Activated naive CD4-positive, alpha-beta T cell treated with anti-CD3 and anti-CD28 coated beads, Interleukin-2, amount 50 U/mL, for 72 hours (primary cell): ENCODE measurements around the gene MCRS1. TPM values are rescaled to one million over a fixed set of nuclear protein-coding genes. Genes with fewer than 3 reads are reported as not detected.
A peak's percentile ranks its signal among the peaks of the same experiment; 100 is the strongest.

Experiments
- ATAC-seq, 2 donors: fragments of 150-1000 bp; cut with Tn5 transposase; 2 replicates each; pipeline ENCODE4 v1.10.0; 2021; ENCODE audit warnings: mild to moderate bottlenecking in 2 of 2, moderate library complexity in 2 of 2
- DNase-seq, 2 donors: peaks; one replicate each; pipeline ENCODE4 v3.0.0; 2021 to 2022; ENCODE audit warnings: low spot score in 2 of 2
- H3K27ac Mint-ChIP-seq, 2 donors: one replicate each; pipeline ENCODE4 v1.8.0; 2022; ENCODE audit warnings: mild to moderate bottlenecking in 2 of 2, mixed read lengths in 2 of 2
- H3K36me3 Mint-ChIP-seq, 2 donors: one replicate each; pipeline ENCODE4 v1.8.0; 2022; ENCODE audit warnings: mixed read lengths in 2 of 2
- H3K9me3 Mint-ChIP-seq, 2 donors: one replicate each; pipeline ENCODE4 v1.8.0; 2022; ENCODE audit warnings: mixed read lengths in 2 of 2
- total RNA-seq, 2 donors: library from RNA; stranded (reverse); gene quantifications; one replicate each; pipeline ENCODE4 v1.2.3, GENCODE V29; 2022

MCRS1 gene
- total RNA-seq, 2 donors from 2014 or later = 62.8 to 70.5 TPM

DNA sequence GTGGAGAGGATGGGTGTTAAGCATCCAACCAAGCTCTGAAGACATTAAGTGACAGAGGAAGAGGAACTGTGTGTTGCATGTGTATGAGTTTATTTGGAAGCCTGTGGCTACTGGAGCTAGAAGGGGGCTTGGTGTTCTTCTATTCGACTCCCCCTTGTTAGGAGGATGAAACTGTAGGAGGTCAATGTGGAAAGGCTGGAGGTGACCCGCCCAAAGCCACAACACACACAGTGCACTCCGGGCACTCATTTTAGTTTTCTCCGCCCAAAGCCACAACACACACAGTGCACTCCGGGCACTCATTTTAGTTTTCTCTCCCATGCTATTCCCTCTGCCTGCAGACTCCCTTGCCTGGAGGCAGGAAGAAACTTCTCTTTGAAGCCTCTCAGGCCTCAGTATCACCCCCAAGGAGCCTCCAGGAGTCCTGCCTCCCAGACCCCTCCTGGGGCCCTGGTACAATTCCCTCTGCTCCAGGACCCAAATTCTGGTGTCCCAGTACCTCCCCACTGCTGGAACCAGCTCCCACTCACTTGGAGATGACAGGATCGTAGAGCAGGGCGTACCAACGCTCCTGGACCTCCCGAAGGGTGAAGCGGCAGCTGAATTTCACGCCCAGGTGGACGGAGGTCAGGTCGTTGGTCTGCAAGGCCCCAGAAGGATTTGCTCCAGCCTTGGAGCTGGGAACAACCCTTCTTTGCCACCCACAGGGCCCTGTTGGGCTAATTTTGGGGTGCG lies 3.8 kb downstream of the MCRS1 start:
- peaks cover 16 to 17% of the 10 kb centered on the region in 2 donors for H3K36me3 Mint-ChIP-seq

DNA sequence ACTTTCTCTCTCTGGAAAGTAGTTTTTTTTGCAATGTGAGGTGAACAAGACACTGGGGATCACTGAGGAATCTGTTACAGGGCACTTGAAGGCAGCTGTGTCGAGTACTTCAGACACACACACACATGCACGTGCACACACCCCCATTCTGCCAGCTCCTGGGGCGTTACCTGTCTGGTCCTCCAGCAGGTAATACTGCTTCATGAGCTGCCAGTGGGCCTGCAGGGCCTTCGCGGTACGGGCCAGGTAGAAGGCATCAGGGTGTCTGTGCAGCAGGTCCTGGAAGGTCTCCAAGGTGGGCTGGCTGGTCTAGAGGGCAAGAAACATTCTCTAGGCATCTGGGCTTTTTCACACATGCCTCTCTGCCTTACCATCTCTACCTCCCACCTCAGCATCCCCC lies 5.1 kb downstream of the MCRS1 start:
- no peak for DNase-seq
- H3K27ac Mint-ChIP-seq = no peak overlapping the region
- H3K36me3 Mint-ChIP-seq = peaks cover 5 to 7% of the 10 kb centered on the region in 2 donors
- no peak for ATAC-seq
- H3K9me3 Mint-ChIP-seq = no peaks in the 10 kb centered on the region

More for the DNA sequence above, 3.8 kb downstream of the MCRS1 start:
- Mint-ChIP-seq H3K27ac (peak overlapping the region in 1 of 2 donors; percentile 74), H3K9me3 (no peaks in the 10 kb centered on the region)
- DNase-seq (no peak), ATAC-seq (no peak)

DNA sequence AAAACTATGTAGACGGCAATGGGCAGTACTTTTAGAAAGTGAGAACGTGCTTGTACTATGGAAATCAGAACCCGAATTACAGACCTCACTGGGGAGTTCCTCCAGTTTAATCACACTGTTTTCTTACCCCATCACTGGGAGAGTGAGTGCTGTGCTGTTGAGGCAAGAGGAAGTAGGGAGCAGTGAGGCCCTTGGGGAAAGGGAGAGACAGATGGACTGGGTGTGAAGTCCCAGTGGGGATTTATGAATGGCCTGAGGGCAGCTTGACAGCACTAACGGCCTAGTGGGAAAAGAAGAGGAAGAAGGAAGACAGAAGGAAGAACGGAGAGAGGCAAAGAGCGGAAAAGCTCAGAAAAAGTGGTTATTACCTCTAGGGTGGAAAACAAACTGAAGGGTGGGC lies 5.7 kb downstream of the MCRS1 start:
- Mint-ChIP-seq H3K27ac (peak overlapping the region in 1 of 2 donors; percentile 45), H3K9me3 (no peaks in the 10 kb centered on the region), H3K36me3 (peaks cover 0 to under 1% of the 10 kb centered on the region in 2 donors)
- no peak for DNase-seq
- no peak for ATAC-seq

- peak overlapping the region; percentile 60 to 94 for H3K27ac Mint-ChIP-seq
- no peaks in the 10 kb centered on the region for H3K9me3 Mint-ChIP-seq
These were observed 7.2 kb downstream of the MCRS1 start for GRCh38 chr12:49560695-49561094.

GRCh38 chr12:49559011-49559675 lies 8.8 kb downstream of the MCRS1 start:
- H3K36me3 Mint-ChIP-seq = no peaks in the 10 kb centered on the region
- no peak for ATAC-seq
- H3K9me3 Mint-ChIP-seq = no peaks in the 10 kb centered on the region
- no peak for DNase-seq
- H3K27ac Mint-ChIP-seq = peak overlapping the region; percentile 18 to 87

More at GRCh38 chr12:49560695-49561094, 7.2 kb downstream of the MCRS1 start:
- H3K36me3 Mint-ChIP-seq = no peaks in the 10 kb centered on the region
- no peak for DNase-seq
- ATAC-seq = no peak

DNA sequence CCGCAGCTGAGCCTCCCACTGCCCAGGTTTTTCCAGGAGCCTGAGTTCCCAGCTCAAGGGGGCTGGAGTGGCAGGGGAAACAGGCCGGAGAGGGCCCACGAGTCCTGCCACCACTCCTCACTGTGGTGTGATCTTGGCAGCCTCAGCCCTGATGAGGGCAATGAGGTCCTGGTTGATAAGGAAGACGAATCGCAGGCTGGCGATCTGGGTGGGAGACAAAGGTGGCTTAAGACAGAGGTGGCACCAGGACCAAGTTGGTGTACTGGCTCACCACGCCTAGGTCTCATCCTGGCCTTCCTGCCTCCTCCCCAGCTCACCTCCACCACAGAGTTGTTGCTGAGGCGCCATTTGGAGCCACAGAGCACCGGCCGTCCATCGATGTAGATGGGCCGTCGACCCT lies 9.4 kb downstream of the MCRS1 start:
- Mint-ChIP-seq H3K9me3 (no peaks in the 10 kb centered on the region), H3K36me3 (no peaks in the 10 kb centered on the region), H3K27ac (peak overlapping the region in 1 of 2 donors; percentile 87)
- ATAC-seq (no peak), DNase-seq (no peak)

GRCh38 chr12:49557917-49558215 lies 10.1 kb downstream of the MCRS1 start:
- ATAC-seq (no peak), DNase-seq (no peak)
- H3K27ac Mint-ChIP-seq = no peak overlapping the region
- H3K9me3 Mint-ChIP-seq = no peaks in the 10 kb centered on the region
- H3K36me3 Mint-ChIP-seq = no peaks in the 10 kb centered on the region

GRCh38 chr12:49557187-49557916 lies 10.6 kb downstream of the MCRS1 start:
- no peak for DNase-seq
- ATAC-seq = no peak
- H3K36me3 Mint-ChIP-seq = no peaks in the 10 kb centered on the region
- H3K9me3 Mint-ChIP-seq = no peaks in the 10 kb centered on the region
- no peak overlapping the region for H3K27ac Mint-ChIP-seq

DNA sequence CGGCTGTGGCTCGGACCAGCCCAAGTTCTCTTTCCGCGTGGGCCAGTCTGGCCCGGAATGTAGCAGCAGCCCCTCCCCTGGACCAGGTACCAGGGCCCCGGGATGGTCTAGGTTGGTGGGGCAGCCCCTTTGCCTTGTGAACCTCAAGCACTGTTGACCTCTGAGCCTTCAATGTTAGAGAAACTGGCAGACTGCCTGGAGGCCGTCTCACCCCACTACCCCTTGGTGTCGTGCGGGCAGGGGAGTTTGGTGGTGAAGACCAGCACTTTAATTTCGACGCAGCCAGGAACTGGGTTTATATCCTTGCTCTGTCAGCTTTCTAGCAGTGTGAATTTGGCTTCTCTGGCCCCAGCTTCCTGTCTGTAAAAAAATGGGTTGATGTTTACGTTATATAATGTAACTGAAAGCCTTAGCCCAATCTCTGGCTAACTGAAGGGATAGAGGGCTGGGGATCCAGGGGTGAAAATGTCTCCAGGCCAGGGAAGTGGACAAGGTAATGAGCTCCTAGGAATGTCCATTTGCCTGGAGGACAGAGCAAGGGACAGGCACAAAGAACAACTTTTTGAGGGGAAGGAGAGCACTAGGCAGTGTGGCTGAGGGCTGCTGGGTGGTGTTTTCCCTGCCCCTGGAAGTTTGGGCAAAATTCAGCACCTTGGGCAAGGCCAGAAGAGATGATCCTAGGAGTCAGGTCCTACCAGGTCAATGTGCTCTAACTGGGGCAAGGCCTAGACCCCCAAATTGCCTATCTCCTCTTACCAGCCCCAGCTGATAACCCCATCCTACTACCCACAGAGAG lies 11.4 kb downstream of the MCRS1 start:
- no peaks in the 10 kb centered on the region for H3K9me3 Mint-ChIP-seq
- no peaks in the 10 kb centered on the region for H3K36me3 Mint-ChIP-seq
- DNase-seq (no peak), ATAC-seq (no peak)
- peak overlapping the region in 1 of 2 donors; percentile 85 for H3K27ac Mint-ChIP-seq

DNA sequence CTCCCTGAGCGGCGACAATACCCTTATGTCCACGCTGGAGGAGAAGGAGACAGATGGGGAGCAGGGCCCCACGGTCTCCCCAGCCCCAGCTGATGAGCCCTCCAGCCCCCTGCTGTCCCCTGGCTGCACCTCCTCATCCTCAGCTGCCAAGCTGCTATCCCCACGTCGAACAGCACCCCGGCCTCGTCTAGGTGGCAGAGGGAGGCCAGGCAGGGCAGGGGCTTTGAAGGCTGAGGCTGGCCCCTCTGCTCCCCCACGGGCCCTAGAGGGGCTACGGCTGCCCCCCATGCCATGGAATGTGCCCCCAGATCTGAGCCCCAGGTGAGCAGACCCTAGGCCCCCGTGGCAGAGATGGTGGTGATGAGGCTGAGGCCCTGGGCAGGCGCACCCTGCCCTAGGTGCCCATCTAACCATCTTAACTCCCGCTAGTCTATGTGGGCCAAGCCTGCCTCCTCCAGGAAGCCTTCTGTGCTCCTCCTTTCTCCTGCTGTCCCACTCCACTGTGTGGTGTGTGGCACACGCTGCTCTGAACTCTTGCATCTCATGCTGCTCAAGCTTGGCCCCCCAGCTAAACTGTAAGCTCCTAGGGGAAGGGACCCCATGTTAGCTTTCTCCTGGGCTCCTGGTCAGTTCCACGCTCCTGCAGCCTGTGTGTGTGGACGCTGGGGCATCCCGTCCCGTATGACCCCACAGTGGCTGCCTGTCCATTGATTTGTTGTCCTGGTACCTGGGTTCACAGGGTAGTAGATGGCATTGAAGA lies 12.1 kb downstream of the MCRS1 start:
- DNase-seq (no peak), ATAC-seq (no peak)
- H3K27ac Mint-ChIP-seq = peak overlapping the region in 1 of 2 donors; percentile 68
- no peaks in the 10 kb centered on the region for H3K36me3 Mint-ChIP-seq
- H3K9me3 Mint-ChIP-seq = no peaks in the 10 kb centered on the region

DNA sequence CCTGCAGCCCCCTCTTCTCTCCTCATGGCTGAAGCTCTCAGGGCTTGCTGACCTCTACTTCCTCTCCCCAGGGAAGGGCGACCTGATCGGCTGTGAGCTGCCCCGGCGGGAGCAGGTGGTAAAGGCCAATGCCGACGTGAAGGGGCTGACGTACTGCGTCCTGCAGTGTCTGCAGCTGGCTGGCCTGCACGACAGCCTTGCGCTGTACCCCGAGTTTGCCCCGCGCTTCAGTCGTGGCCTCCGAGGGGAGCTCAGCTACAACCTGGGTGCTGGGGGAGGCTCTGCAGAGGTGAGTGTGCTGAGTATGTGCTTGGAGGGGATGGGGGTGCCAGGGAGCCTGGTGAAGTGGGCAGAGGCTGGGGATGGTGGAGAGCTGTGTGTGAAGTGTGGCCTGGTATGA lies 13.7 kb downstream of the MCRS1 start:
- no peaks in the 10 kb centered on the region for H3K36me3 Mint-ChIP-seq
- ATAC-seq (no peak), DNase-seq (no peak)
- no peaks in the 10 kb centered on the region for H3K9me3 Mint-ChIP-seq
- H3K27ac Mint-ChIP-seq = no peak overlapping the region

DNA sequence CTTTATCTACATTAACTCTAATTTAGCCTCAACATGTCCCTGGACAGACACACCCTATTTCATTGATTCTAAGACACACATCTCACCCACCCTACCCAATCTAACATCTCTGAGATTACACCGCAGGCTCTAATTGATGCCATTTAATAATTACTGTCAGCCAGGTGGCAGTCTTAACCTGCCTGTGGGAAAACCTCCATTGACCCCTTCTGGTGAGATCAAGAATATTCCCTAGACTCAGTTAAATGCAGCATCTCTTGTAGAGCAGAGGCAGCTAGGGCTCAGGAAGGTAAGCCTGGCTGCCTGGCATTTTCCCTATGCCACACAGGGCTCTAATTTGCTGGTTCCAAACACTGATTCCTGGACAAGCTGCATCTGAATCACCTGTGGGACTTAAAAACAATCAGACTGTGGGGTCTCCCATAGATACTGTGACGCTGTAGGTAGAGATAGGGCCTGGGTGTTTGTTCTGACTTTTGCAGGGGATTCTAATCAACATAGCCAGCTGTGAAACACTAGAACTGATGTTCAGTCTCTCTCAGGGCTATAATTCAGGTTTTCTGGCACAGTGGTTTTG lies 14.3 kb downstream of the MCRS1 start:
- no peaks in the 10 kb centered on the region for H3K36me3 Mint-ChIP-seq
- ATAC-seq (peak; percentile 23 to 57), DNase-seq (no peak)
- H3K27ac Mint-ChIP-seq = peak overlapping the region; percentile 1 to 36
- no peaks in the 10 kb centered on the region for H3K9me3 Mint-ChIP-seq

GRCh38 chr12:49552899-49553298 lies 15.0 kb downstream of the MCRS1 start:
- Mint-ChIP-seq H3K36me3 (no peaks in the 10 kb centered on the region), H3K27ac (peak overlapping the region in 1 of 2 donors; percentile 36), H3K9me3 (no peaks in the 10 kb centered on the region)
- ATAC-seq (no peak), DNase-seq (no peak)

GRCh38 chr12:49552425-49552824 lies 15.5 kb downstream of the MCRS1 start:
- Mint-ChIP-seq H3K9me3 (no peaks in the 10 kb centered on the region), H3K36me3 (no peaks in the 10 kb centered on the region), H3K27ac (peak overlapping the region in 1 of 2 donors; percentile 23)
- DNase-seq = no peak
- ATAC-seq = no peak

GRCh38 chr12:49552014-49552413 lies 15.9 kb downstream of the MCRS1 start:
- ATAC-seq (no peak), DNase-seq (no peak)
- Mint-ChIP-seq H3K9me3 (no peaks in the 10 kb centered on the region), H3K27ac (no peak overlapping the region), H3K36me3 (no peaks in the 10 kb centered on the region)
